ENCODE data around the gene USP11. TPM values are rescaled to one million over a fixed set of nuclear protein-coding genes. Genes with fewer than 3 reads are reported as not detected.

The USP11 gene
- total and polyA plus RNA-seq, 2 of the 4 experiments (the other 2 are of a cell fraction) = 33.5 to 59.7 TPM

DNA sequence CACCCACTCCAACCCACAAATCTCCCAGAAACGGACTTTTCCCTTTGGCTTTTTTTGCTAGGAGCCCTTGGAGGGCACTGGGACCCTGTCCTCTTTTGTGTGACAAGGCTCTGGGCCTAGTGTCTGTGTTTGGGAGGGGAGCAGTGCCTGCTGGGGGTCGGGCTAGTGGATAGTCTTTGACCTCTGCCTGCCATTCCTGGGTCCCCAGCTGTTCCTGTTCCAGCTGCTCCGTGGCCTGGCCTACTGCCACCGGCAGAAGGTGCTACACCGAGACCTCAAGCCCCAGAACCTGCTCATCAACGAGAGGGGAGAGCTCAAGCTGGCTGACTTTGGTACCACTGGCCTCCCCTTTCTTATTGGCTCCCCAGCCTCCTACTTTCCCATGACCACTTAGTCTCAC is 6.7 kb upstream of the USP11 start:
- no TSS peak for BruUV-seq (replicated peaks)
- 94% methylated on average over 3 of the region's 6 CpGs; no CpG with 5 or more reads in 1 of the 2 experiments for WGBS, 2 experiments (ENCODE audit: extremely low coverage in 2 of 2, insufficient read length in 1 of 2)
- Histone ChIP-seq H3K27me3 (ENCODE audit: control insufficient read depth, insufficient read depth, low read length) (peaks cover 5% of the 10 kb centered on the region; the same call in 1 of the 2 replicates), H3K4me3 (ENCODE audit: insufficient read depth, low read depth, low read length) (no peak overlapping the region), H3K18ac (ENCODE audit: low read depth, low read length) (no peak overlapping the region), H2BK5ac (ENCODE audit: low read depth, low read length, poor library complexity, severe bottlenecking) (no peak overlapping the region), H4K5ac (ENCODE audit: low read depth, low read length) (no peak overlapping the region), H3K27ac (ENCODE audit: insufficient read depth, low read length) (no peak overlapping the region), H3K4me2 (ENCODE audit: low read depth, low read length) (no peak overlapping the region), H4K91ac (ENCODE audit: insufficient read depth, low read depth, low read length) (no peak overlapping the region), H3K9me1 (ENCODE audit: insufficient read depth, low read length) (peaks cover 4% of the 10 kb centered on the region), H2AK9ac (replicated peaks; ENCODE audit: low read depth, low read length, poor library complexity) (no peak overlapping the region), H3K36me3 (ENCODE audit: control insufficient read depth, insufficient read depth, low read length) (peaks cover 55% of the 10 kb centered on the region), H2BK120ac (ENCODE audit: low read depth, low read length) (no peak overlapping the region), H3K14ac (replicated peaks; ENCODE audit: low read depth, low read length) (no peak overlapping the region), H3K9me3 (ENCODE audit: control insufficient read depth, insufficient read depth, low read length) (no peaks in the 10 kb centered on the region), H4K20me1 (ENCODE audit: insufficient read depth, low read length) (peaks cover 31% of the 10 kb centered on the region), H3K9ac (ENCODE audit: low read depth, low read length) (no peak overlapping the region), H2AFZ (replicated peaks; ENCODE audit: low read length, poor library complexity) (no peak overlapping the region), H2BK15ac (ENCODE audit: low read depth, low read length) (no peak overlapping the region), H3K79me1 (ENCODE audit: low read depth in 1 of 2, low read length in 2 of 2) (peaks cover 0 to 4% of the 10 kb centered on the region in 2 experiments; a peak in 1 of 4 replicates), H3K56ac (ENCODE audit: extremely low read depth, insufficient read depth, low read length) (no peak overlapping the region), H4K8ac (ENCODE audit: low read depth in 2 of 2, low read length in 2 of 2) (no peak overlapping the region), H2BK20ac (ENCODE audit: low read depth, low read length) (no peak overlapping the region), H2AK5ac (ENCODE audit: low read depth, low read length) (no peak overlapping the region), H3K4ac (ENCODE audit: low read depth, low read length) (no peak overlapping the region), H3K23ac (ENCODE audit: low read depth, low read length) (no peak overlapping the region), H3K4me1 (ENCODE audit: control insufficient read depth, insufficient read depth, low read length) (no peaks in the 10 kb centered on the region)
- CTCF ChIA-PET = no interaction called here
- in situ Hi-C loops (cut with MboI; ENCODE audit: low sequenced_read_pairs) = no loop called here
- dilution Hi-C loops (cut with HindIII; ENCODE audit: low sequenced_read_pairs, unreplicated experiment) = no loop called here
- DNase-seq (no peak), ATAC-seq (ENCODE audit: low read depth) (no peak)
- TF ChIP-seq FOS (IDR thresholded peaks at IDR 0.05; ENCODE audit: low read depth, low read length) (no peak), MAZ (IDR thresholded peaks at IDR 0.05; ENCODE audit: borderline replicate concordance, low read depth, low read length) (no peak), RCOR1 (IDR thresholded peaks at IDR 0.05; ENCODE audit: insufficient replicate concordance, low read length) (no peak), NFE2L2 (IDR thresholded peaks at IDR 0.05; ENCODE audit: low read depth, low read length) (no peak), BHLHE40 (IDR thresholded peaks at IDR 0.05; ENCODE audit: low read depth, low read length) (no peak), CHD1 (IDR thresholded peaks at IDR 0.05; ENCODE audit: low read depth, low read length) (no peak), MXI1 (IDR thresholded peaks at IDR 0.05; ENCODE audit: borderline replicate concordance, low read depth, low read length) (no peak), CEBPB (IDR thresholded peaks at IDR 0.05; ENCODE audit: low read depth, low read length) (no peak), POLR2A (IDR thresholded peaks at IDR 0.05; ENCODE audit: low read depth, low read length) (no peak), RFX5 (IDR thresholded peaks at IDR 0.05; ENCODE audit: low read depth, low read length) (no peak), RAD21 (IDR thresholded peaks at IDR 0.05; ENCODE audit: low read length) (no peak), SMC3 (IDR thresholded peaks at IDR 0.05; ENCODE audit: low read depth, low read length) (no peak), MAFK (IDR thresholded peaks at IDR 0.05; ENCODE audit: low read depth, low read length) (no peak)
- TF ChIP-seq, protein P1, sequence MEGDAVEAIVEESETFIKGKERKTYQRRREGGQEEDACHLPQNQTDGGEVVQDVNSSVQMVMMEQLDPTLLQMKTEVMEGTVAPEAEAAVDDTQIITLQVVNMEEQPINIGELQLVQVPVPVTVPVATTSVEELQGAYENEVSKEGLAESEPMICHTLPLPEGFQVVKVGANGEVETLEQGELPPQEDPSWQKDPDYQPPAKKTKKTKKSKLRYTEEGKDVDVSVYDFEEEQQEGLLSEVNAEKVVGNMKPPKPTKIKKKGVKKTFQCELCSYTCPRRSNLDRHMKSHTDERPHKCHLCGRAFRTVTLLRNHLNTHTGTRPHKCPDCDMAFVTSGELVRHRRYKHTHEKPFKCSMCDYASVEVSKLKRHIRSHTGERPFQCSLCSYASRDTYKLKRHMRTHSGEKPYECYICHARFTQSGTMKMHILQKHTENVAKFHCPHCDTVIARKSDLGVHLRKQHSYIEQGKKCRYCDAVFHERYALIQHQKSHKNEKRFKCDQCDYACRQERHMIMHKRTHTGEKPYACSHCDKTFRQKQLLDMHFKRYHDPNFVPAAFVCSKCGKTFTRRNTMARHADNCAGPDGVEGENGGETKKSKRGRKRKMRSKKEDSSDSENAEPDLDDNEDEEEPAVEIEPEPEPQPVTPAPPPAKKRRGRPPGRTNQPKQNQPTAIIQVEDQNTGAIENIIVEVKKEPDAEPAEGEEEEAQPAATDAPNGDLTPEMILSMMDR (conservative IDR thresholded peaks at IDR 0.05; ENCODE audit: low read depth, low read length) = no peak
- TF ChIP-seq, protein P2, sequence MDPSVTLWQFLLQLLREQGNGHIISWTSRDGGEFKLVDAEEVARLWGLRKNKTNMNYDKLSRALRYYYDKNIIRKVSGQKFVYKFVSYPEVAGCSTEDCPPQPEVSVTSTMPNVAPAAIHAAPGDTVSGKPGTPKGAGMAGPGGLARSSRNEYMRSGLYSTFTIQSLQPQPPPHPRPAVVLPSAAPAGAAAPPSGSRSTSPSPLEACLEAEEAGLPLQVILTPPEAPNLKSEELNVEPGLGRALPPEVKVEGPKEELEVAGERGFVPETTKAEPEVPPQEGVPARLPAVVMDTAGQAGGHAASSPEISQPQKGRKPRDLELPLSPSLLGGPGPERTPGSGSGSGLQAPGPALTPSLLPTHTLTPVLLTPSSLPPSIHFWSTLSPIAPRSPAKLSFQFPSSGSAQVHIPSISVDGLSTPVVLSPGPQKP (IDR thresholded peaks at IDR 0.05; ENCODE audit: borderline replicate concordance, low read depth, low read length) = no peak
- TF ChIP-seq, protein P3, sequence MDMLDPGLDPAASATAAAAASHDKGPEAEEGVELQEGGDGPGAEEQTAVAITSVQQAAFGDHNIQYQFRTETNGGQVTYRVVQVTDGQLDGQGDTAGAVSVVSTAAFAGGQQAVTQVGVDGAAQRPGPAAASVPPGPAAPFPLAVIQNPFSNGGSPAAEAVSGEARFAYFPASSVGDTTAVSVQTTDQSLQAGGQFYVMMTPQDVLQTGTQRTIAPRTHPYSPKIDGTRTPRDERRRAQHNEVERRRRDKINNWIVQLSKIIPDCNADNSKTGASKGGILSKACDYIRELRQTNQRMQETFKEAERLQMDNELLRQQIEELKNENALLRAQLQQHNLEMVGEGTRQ (IDR thresholded peaks at IDR 0.05; ENCODE audit: low read depth, low read length) = no peak
- intact Hi-C loops (cut with micrococcal nuclease) = no loop called here
- POLR2A ChIA-PET (ENCODE audit: unreplicated experiment) = no interaction called here

Measured in IMR-90 (cell line).